Measurements from ENCODE around the gene HS3ST5. TPM values are rescaled to one million over a fixed set of nuclear protein-coding genes. Genes with fewer than 3 reads are reported as not detected.
A peak's percentile ranks its signal among the peaks of the same experiment; 100 is the strongest.

The HS3ST5 gene
- total and polyA plus RNA-seq, 2 experiments from 2014 or later: 2.8 to 3.5 TPM

- H3K9me2 ChIP-seq (ENCODE audit: insufficient read depth): no peaks in the 10 kb centered on the region
- TF ChIP-seq POLR2AphosphoS5 (IDR thresholded peaks at IDR 0.05; ENCODE audit: low read depth): peak; percentile 39; the same call in 1 of the 2 replicates
- TF ChIP-seq ZNF462 (CRISPR knock-in tag; IDR thresholded peaks at IDR 0.05): peak; percentile 78; the same call in 1 of the 2 replicates
- no peak for TF ChIP-seq CREB1 (CRISPR knock-in tag; IDR thresholded peaks at IDR 0.05; ENCODE audit: low read depth)
- no peak for TF ChIP-seq EZH2phosphoT487 (IDR thresholded peaks at IDR 0.05; ENCODE audit: unreplicated experiment)
- TF ChIP-seq NANOG (IDR thresholded peaks at IDR 0.05; ENCODE audit: borderline replicate concordance): peak; percentile 21; the same call in 1 of the 2 replicates
- no peak for TF ChIP-seq REST (IDR thresholded peaks at IDR 0.05; ENCODE audit: unreplicated experiment)
- H4K20me1 ChIP-seq (replicated peaks; ENCODE audit: insufficient read depth): no peaks in the 10 kb centered on the region
- Mint-ChIP-seq H3K4me3 (no peak overlapping the region), H3K9me3 (no peaks in the 10 kb centered on the region), H3K36me3 (ENCODE audit: low read depth) (no peaks in the 10 kb centered on the region; the same call in 2 of the 3 replicates), H3K27ac (peak overlapping the region; percentile 70), H3K27me3 (ENCODE audit: insufficient read depth, low read depth, poor library complexity) (peaks cover 7% of the 10 kb centered on the region), H3K4me1 (peaks cover 60% of the 10 kb centered on the region)
- H3K27me3 ChIP-seq (ENCODE audit: insufficient read depth): no peaks in the 10 kb centered on the region
- H3K36me3 ChIP-seq (ENCODE audit: insufficient read depth): no peaks in the 10 kb centered on the region
- DNase-seq (ENCODE audit: low spot score) (peak; percentile 66), ATAC-seq (peak; percentile 81)
- H3K27ac ChIP-seq (ENCODE audit: low read depth): peak overlapping the region; percentile 68
- no peaks in the 10 kb centered on the region for H3F3A ChIP-seq (replicated peaks; ENCODE audit: low read depth)
- H3K4me1 ChIP-seq (ENCODE audit: insufficient read depth): peaks cover 52% of the 10 kb centered on the region
- H2AFZ ChIP-seq: no peak overlapping the region
- H3K4me3 ChIP-seq: no peak overlapping the region
- H3K79me2 ChIP-seq (replicated peaks; ENCODE audit: insufficient read depth): no peaks in the 10 kb centered on the region
- H3K4me2 ChIP-seq: peak overlapping the region; percentile 46
Measured at GRCh38 chr6:114362957-114363356, 20.1 kb upstream of the HS3ST5 start.

All from GM23338 (cell line).